GM18499 (cell line): ENCODE results near the gene GNB5.
A peak's percentile ranks its signal among the peaks of the same experiment; 100 is the strongest.
"Not testable (repeated sequence)": the region's sequence is repeated elsewhere in the genome, so short reads cannot be mapped to it uniquely, and the experiment has no call there.

ENCODE experiments used
- ATAC-seq: cut with Tn5 transposase; IDR thresholded peaks from one replicate; pipeline ENCODE4 v1.9.1; 2021; ENCODE audit warnings: moderate number of reproducible peaks; ENCODE audit not compliant: insufficient read depth, unreplicated experiment

Gene GNB5

DNA sequence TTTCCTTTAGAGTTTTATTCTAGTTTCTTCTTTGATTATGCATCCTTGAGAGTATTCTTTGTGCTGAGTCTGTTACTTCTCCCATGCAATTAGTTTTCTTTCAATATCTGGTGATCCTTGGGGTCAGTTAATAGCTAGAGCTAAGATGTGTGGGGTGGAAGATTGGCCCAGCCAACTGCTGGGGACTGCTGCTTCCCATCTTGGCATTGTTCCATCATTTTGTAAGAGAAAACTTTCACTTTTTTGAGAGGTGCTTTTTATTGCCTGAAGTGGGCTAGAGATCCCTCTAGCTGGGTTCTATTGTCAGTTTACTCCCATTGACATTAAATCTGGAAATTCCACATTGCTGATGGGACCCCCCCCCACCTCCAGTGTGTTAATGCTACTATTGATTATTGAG is 94.0 kb downstream of the GNB5 start:
- no peak for ATAC-seq

DNA sequence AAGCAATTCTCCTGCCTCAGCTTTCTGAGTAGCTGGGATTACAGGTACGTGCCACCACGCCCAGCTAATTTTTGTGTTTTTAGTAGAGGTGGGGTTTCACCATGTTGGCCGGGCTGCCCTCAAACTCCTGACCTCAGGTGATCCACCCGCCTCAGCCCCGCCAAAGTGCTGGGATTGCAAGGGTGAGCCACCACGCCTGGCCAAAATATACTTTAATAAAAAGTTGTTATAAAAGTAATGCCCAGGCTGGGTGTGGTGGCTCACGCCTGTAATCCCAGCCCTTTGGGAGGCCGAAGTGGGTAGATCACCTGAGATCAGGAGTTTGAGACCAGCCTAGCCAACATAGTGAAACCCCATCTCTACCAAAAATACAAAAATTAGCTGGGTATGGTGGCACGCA is 94.7 kb downstream of the GNB5 start:
- not testable (repeated sequence) for ATAC-seq

- no peak for ATAC-seq
Observed at GRCh38 chr15:52095597-52096262, 95.5 kb downstream of the GNB5 start.

DNA sequence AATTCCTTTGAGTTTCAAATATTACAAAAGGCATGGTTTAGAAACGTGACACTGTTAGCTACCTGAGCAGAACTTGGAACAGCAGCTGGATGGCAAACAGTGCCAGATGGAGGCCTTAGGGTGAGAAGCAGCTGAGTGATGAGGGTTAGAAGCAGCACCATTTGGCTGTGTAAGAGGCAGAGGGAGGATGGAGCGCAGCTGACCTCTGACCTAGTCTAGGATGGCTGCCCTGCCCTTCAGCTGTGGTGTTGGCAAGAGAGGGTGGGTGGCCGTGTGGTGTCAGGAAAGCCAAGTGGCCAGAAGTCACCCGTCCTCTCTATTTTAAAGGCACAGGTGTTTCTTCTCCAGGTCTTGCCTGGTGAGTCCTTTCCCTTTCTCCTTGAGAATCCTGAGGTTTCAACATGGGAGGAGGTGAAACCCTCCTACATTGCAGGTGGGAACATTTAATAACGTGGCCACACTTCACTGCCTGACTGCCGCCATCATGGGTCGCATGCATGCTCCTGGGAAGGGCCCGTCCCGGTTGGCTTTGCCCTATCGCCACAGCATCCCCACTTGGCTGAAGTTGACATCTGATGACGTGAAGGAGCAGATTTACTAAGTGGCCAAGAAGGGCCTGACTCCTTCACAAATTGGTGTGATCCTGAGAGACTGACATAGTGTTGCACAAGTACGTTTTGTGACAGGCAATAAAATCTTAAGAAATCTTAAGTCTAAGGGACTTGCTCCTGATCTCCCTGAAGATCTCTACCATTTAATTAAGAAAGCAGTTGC is 96.2 kb downstream of the GNB5 start:
- no peak for ATAC-seq

- no peak for ATAC-seq
Observed at GRCh38 chr15:52093539-52094510, 97.4 kb downstream of the GNB5 start.

- no peak for ATAC-seq
Observed at GRCh38 chr15:52093167-52093538, 98.0 kb downstream of the GNB5 start.

DNA sequence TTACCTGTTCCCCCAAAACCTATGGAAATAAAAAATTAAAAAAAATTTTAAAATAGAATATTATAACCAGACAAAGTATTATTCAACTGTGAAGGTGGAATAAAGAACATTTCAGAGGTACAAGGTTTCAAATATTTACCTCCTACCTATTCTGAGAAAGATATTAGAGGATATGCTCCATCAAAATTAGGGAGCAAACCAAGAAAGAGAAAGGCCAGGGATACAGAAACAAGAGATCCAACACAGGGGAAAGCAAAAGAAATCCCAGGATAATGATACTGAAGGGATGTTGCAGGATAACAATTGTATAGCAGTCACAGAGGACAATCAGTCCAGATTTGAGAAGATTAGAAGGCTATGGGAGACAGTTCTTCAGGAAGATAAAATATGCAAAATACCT is 101.0 kb downstream of the GNB5 start:
- ATAC-seq, result no peak

GRCh38 chr15:52086011-52086786 is 105.0 kb downstream of the GNB5 start:
- ATAC-seq, result no peak

DNA sequence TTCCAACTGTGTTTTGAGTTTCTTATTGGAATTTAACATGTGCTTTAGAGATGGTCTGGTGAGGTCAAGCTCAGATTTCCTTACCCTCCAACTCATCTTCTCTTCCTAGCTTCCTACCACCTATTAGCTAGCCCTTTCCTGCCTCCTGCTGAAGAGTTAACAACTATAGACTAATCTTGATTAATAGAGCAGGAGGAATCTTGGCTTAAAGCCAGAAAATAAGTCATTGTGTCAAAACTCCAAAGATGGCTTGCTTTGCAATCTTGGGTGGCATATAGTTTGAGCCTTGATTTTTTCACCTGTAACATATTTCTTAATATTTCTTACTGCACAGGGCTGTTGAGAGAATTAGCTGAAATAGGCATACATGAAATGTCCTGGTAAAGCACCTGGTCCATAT is 105.9 kb downstream of the GNB5 start:
- no peak for ATAC-seq

DNA sequence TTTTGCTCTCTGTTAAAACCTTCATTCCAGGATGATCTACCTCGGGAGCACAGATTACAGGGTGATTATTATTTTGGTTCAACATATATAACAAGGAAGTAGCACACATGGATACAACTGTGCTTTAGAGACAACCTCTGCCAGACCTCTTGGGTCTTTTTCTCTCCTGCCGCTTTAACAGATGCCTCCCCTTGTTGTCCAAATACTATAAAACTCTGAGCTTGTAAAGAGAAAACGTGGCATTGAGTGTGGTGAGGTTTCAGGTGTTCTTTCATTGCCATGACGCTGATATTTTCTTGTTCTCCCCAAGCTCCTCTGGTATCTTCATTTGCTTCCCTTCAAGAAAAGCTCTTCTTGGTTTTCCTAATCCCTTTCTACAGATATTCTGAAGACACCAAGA is 107.6 kb downstream of the GNB5 start:
- ATAC-seq, result no peak

DNA sequence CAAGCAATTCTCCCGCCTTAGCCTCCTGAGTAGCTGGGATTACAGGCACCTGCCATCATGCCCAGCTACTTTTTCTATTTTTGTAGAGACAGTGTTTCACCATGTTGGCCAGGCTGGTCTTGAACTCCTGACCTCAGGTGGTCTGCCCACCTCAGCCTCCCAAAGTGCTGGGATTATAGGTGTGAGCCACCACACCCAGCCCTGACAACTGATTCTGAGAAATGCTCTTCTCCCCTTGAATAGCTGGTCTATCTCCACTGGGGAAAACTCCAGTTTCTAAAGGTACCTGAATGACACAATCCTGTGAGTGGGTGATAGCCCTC is 108.2 kb downstream of the GNB5 start:
- not testable (repeated sequence) for ATAC-seq

GRCh38 chr15:52082197-52083036 is 108.8 kb downstream of the GNB5 start:
- peak; percentile 70 for ATAC-seq

DNA sequence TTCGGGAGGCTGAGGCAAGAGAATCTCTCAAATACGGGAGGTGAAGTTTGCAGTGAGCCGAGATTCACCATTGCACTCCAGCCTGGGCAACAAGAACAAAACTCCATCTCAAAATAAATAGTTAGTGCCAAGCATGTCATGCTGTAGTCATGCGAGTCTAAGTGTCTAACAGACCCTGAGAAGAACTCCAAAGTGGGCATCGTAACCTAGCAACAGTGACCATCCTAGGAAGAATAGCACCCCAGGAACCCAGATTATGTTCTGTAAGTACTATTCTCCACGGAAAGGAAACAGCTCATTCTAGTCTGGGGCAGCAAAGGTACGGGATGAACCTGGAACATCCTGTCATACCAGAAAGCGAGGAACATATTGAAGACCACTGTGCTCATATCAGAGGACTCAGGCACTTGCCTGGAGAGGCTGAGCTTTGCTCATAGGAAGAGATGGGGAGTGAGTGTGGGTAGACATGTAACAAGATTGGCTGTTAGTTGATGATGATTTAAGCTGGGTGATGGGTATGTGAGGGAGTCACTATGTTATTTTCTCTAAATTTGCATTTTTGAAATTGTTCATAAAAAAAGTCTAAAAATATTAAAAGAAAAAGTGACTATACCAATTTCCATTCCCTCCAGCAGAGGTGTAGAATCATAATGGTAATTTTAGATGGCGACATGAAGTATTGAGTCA is 110.3 kb downstream of the GNB5 start:
- no peak for ATAC-seq

GRCh38 chr15:52080031-52080430 is 111.2 kb downstream of the GNB5 start:
- no peak for ATAC-seq

DNA sequence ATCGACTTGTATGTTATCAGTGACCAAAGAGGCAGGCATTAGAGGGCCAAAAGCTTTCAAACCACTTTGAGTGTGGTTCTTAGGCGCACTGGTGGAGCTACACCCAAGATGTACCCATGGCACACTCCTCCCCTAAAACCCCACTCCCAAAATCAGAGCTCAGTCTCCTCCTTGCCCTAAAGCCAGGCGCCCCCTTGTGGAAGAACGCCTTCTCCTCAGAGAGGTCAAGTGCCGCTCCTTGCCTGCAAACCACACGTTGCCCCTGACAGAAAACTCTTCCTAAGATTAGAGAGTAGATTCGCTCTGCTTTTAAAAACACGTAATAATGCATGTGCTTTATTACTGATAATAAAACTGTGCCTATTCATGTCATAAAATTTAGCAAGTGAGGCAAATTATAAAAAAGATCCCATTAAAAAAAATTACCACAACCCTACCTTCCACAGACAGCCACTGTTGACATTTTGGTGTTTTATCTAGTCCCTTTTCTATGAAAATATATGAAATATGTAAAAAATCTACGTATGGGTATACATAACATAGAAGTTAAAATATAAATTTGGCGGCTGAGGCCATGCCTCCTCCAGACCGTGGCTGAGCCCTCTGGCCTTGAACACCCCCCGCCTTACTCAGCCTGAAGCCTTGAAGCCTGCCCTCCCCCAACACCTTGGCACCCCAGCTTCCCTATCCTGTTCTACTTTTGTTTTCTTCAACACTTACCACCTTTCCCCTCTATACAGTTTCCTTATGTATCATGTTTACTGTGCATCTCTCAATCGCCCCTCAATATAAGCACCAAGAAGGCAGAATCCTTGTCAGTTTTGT is 112.1 kb downstream of the GNB5 start:
- no peak for ATAC-seq

GRCh38 chr15:52078197-52078875 is 112.9 kb downstream of the GNB5 start:
- no peak for ATAC-seq
